GM10266 (cell line): ENCODE data around the gene RNF175.
A peak's percentile ranks its signal among the peaks of the same experiment; 100 is the strongest.

Experiments used
- DNase-seq: peaks from one replicate; pipeline ENCODE4 v3.0.0; 2012; ENCODE audit errors: extremely low spot score
- CTCF ChIP-seq: IDR thresholded peaks from 2 replicates; pipeline ENCODE4 v1.5.1; 2012; ENCODE audit warnings: mild to moderate bottlenecking, low read depth; ENCODE audit not compliant: control insufficient read depth, insufficient read depth; ENCODE audit errors: missing control alignments

RNF175 gene

GRCh38 chr4:153785910-153786721 lies 26.3 kb upstream of the RNF175 start:
- peak; percentile 48 for TF ChIP-seq CTCF
- peak; percentile 31 for DNase-seq

- TF ChIP-seq CTCF: no peak
Observed at GRCh38 chr4:153784166-153784699, 24.4 kb upstream of the RNF175 start.

GRCh38 chr4:153782581-153782980 lies 22.8 kb upstream of the RNF175 start:
- peak; percentile 4 for DNase-seq
- no peak for TF ChIP-seq CTCF

More at GRCh38 chr4:153784166-153784699, 24.4 kb upstream of the RNF175 start:
- peak; percentile 7 for DNase-seq

GRCh38 chr4:153781717-153782416 lies 22.0 kb upstream of the RNF175 start:
- peak; percentile 2 for DNase-seq
- TF ChIP-seq CTCF: no peak

- TF ChIP-seq CTCF: no peak
- DNase-seq: peak; percentile 1
Observed at GRCh38 chr4:153781280-153781679, 21.5 kb upstream of the RNF175 start.

GRCh38 chr4:153780876-153781275 lies 21.1 kb upstream of the RNF175 start:
- DNase-seq: peak; percentile 17
- TF ChIP-seq CTCF: no peak
